Right lobe of liver (tissue), 6 donors: ENCODE data around the gene ENTREP1. TPM values are rescaled to one million over a fixed set of nuclear protein-coding genes. Genes with fewer than 3 reads are reported as not detected.

Source experiments
- ATAC-seq, 4 donors: fragments of 200-7000 bp; cut with Tn5 transposase; one replicate each; pipeline ENCODE4 v1.9.1; 2020; ENCODE audit warnings: mild to moderate bottlenecking in 4 of 4, moderate library complexity in 4 of 4
- DNase-seq, 3 donors: peaks; one replicate each; pipeline ENCODE4 v3.0.0-alpha.2; 2020
- H3K27ac ChIP-seq, 3 donors: fragments of 200-600 bp; one replicate each; pipeline ENCODE4 v1.8.0; 2022
- H3K27me3 ChIP-seq, 2 donors: fragments of 200-600 bp; one replicate each; pipeline ENCODE4 v1.8.0; 2022
- H3K36me3 ChIP-seq, 4 donors: fragments of 200-600 bp; sonication (generic) in 1 of 4; one replicate each; pipeline versions ENCODE4 v1.5.1 to v1.8.0; 2017 to 2022; ENCODE audit warnings: control low read depth in 1 of 4
- H3K4me1 ChIP-seq, 4 donors: fragments of 200-600 bp; sonication (generic) in 1 of 4; one replicate each; pipeline versions ENCODE4 v1.5.1 to v1.8.0; 2017 to 2022; ENCODE audit warnings: control low read depth in 1 of 4
- H3K4me3 ChIP-seq, 3 donors: fragments of 200-600 bp; one replicate each; pipeline ENCODE4 v1.8.0; 2022
- H3K9me3 ChIP-seq, 4 donors: fragments of 200-600 bp; sonication (generic) in 1 of 4; one replicate each; pipeline versions ENCODE4 v1.5.1 to v1.8.0; 2017 to 2022; ENCODE audit warnings: control low read depth in 1 of 4
- CTCF ChIP-seq, 4 donors: fragments of 200-600 bp in 3 of 4; fragments of 450-650 bp in 1 of 4; IDR thresholded peaks; one replicate each; pipeline versions ENCODE4 v1.5.1 to v1.8.0; 2016 to 2022; ENCODE audit warnings: antibody characterized with exemption in 4 of 4, mild to moderate bottlenecking in 2 of 4
- POLR2A ChIP-seq: fragments of 450-650 bp; IDR thresholded peaks from one replicate; pipeline ENCODE4 v1.6.1; 2017; ENCODE audit warnings: antibody characterized with exemption, mild to moderate bottlenecking
- WGBS: methylation state at CpG from one replicate; pipeline ENCODE4 v1.1.6; 2018; ENCODE audit warnings: low coverage, low lambda C conversion rate; ENCODE audit not compliant: insufficient coverage; ENCODE audit errors: missing lambda C conversion rate; 5-methylcytosine and 5-hydroxymethylcytosine counted together
- intact Hi-C, 2 donors: fragments of 100-400 bp; cut with DNase I; formaldehyde crosslinking; loops; one replicate each; pipeline versions ENCODE4 v1.11.2 to v1.14.1; 2022
- total RNA-seq, 6 experiments: library from RNA; depleted of rRNA in 2 of 6; stranded (reverse); fragments of >200 nt in 2 of 6; fragmentation: NEBNext Ultra II Directional in 3 of 6; extraction: Animal tissue kit (Norgen Biotek cat#: 25700) in 3 of 6; gene quantifications; one replicate each; pipeline versions ENCODE4 v1.1.0 to v1.2.4, GENCODE V29; 2016 to 2023
- donor health status: DM: no; HTN: yes; CAD: no.
- donor health status: DM: no; HTN: no; CAD: no.
- donor health status: DM: no; HTN: no; CAD: no.
- donor health status: DM: no; HTN: yes; CAD: no.
- donor health status: DM: no; HTN: yes; CAD: no.

Gene ENTREP1
- total RNA-seq, 6 experiments from 2014 or later, result 0.12 to 0.42 (median 0.30) TPM

GRCh38 chr9:69379270-69379982 is 54.4 kb downstream of the ENTREP1 start:
- Histone ChIP-seq H3K4me3 (no peak overlapping the region), H3K36me3 (no peaks in the 10 kb centered on the region), H3K4me1 (no peaks in the 10 kb centered on the region), H3K9me3 (no peaks in the 10 kb centered on the region), H3K27me3 (no peaks in the 10 kb centered on the region), H3K27ac (no peak overlapping the region)
- ATAC-seq, result peak in 3 of 4 donors; percentile 20 to 81 (median 60)
- intact Hi-C loops, result no loop called here
- TF ChIP-seq CTCF (IDR thresholded peaks at IDR 0.05) (no peak), POLR2A (no peak)
- WGBS, result 65% methylated on average over 5 of the region's 9 CpGs
- no peak for DNase-seq

- Histone ChIP-seq H3K4me3 (no peak overlapping the region), H3K36me3 (no peaks in the 10 kb centered on the region), H3K27ac (no peak overlapping the region), H3K9me3 (no peaks in the 10 kb centered on the region), H3K27me3 (no peaks in the 10 kb centered on the region), H3K4me1 (no peaks in the 10 kb centered on the region)
- WGBS, result 76% methylated on average over 6 of the region's 6 CpGs
- TF ChIP-seq CTCF (IDR thresholded peaks at IDR 0.05), result no peak
- no peak for TF ChIP-seq POLR2A
- DNase-seq (no peak), ATAC-seq (no peak)
- intact Hi-C loops, result no loop called here
Measured at GRCh38 chr9:69380301-69380700, 55.3 kb downstream of the ENTREP1 start.

GRCh38 chr9:69380811-69381210 is 55.8 kb downstream of the ENTREP1 start:
- no peak for TF ChIP-seq CTCF (IDR thresholded peaks at IDR 0.05)
- TF ChIP-seq POLR2A, result no peak
- Histone ChIP-seq H3K27ac (no peak overlapping the region), H3K9me3 (no peaks in the 10 kb centered on the region), H3K4me3 (no peak overlapping the region), H3K4me1 (no peaks in the 10 kb centered on the region), H3K36me3 (no peaks in the 10 kb centered on the region), H3K27me3 (no peaks in the 10 kb centered on the region)
- ATAC-seq, result no peak
- no peak for DNase-seq
- WGBS, result 63% methylated on average over 1 of the region's 3 CpGs
- intact Hi-C loops, result no loop called here

GRCh38 chr9:69382135-69382534 is 57.1 kb downstream of the ENTREP1 start:
- TF ChIP-seq POLR2A, result no peak
- no peak for TF ChIP-seq CTCF (IDR thresholded peaks at IDR 0.05)
- ATAC-seq (no peak), DNase-seq (no peak)
- intact Hi-C loops, result no loop called here
- Histone ChIP-seq H3K27ac (no peak overlapping the region), H3K27me3 (no peaks in the 10 kb centered on the region), H3K4me3 (no peak overlapping the region), H3K36me3 (no peaks in the 10 kb centered on the region), H3K9me3 (no peaks in the 10 kb centered on the region), H3K4me1 (no peaks in the 10 kb centered on the region)
- 56% methylated on average over 4 of the region's 4 CpGs for WGBS
